ENCODE measurements around the gene RNU5D-1.
"Not testable (repeated sequence)": the region's sequence is repeated elsewhere in the genome, so short reads cannot be mapped to it uniquely, and the experiment has no call there.

The RNU5D-1 gene

DNA sequence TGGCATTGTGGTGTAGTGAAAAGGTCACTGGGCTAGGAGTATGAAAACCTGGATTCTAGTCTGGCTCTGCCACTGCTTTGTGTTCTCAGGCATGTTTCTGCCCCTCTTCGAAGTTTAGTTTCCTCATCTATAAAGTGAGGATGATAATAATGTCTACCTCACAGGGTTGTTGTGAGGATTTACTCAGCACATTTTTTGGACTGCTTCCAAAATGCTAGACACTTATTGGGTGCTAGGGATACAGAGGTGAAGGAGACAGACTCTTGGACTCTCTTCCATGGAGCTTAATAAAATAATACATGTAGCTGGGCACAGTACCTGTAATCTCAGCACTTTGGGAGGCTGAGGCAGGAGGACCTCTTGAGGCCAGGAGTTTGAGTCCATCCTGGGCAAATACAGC lies 12.2 kb upstream of the RNU5D-1 start:
- no peaks in the 10 kb centered on the region for H3K27me3 Mint-ChIP-seq
- no peaks in the 10 kb centered on the region for H3K9me3 Mint-ChIP-seq
- H3K4me1 Mint-ChIP-seq = peaks cover 18% of the 10 kb centered on the region
- no peak for ATAC-seq
- H3K36me3 Mint-ChIP-seq = no peaks in the 10 kb centered on the region
- no peak overlapping the region for H3K4me3 Mint-ChIP-seq
- no peak overlapping the region for H3K27ac Mint-ChIP-seq

DNA sequence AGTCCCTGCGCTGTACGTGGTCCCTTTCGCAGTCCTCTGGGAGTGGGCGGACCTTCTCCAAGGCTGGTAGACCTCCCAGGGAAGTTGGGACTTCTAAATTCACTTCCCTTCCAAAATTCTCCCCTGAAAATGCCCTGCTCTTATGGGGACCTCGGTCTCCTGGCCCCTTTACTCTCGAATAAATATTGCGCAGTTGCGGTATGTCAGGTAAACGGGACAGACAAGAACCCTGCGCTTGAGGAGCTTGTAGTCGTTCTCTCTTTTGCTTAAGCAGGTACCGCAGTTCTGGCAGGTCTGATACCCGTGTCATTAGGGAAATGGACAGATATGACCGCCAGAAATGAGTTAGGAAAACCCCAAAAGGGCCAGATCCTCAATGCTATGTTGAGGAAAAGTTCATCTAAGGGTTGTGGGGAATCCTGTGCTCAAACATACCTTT lies 9.2 kb upstream of the RNU5D-1 start:
- H3K27me3 Mint-ChIP-seq = no peaks in the 10 kb centered on the region
- peak overlapping the region; percentile 88 for H3K4me3 Mint-ChIP-seq
- H3K4me1 Mint-ChIP-seq = peaks cover 18% of the 10 kb centered on the region
- H3K36me3 Mint-ChIP-seq = no peaks in the 10 kb centered on the region
- H3K27ac Mint-ChIP-seq = peak overlapping the region; percentile 85
- no peaks in the 10 kb centered on the region for H3K9me3 Mint-ChIP-seq
- no peak for ATAC-seq

DNA sequence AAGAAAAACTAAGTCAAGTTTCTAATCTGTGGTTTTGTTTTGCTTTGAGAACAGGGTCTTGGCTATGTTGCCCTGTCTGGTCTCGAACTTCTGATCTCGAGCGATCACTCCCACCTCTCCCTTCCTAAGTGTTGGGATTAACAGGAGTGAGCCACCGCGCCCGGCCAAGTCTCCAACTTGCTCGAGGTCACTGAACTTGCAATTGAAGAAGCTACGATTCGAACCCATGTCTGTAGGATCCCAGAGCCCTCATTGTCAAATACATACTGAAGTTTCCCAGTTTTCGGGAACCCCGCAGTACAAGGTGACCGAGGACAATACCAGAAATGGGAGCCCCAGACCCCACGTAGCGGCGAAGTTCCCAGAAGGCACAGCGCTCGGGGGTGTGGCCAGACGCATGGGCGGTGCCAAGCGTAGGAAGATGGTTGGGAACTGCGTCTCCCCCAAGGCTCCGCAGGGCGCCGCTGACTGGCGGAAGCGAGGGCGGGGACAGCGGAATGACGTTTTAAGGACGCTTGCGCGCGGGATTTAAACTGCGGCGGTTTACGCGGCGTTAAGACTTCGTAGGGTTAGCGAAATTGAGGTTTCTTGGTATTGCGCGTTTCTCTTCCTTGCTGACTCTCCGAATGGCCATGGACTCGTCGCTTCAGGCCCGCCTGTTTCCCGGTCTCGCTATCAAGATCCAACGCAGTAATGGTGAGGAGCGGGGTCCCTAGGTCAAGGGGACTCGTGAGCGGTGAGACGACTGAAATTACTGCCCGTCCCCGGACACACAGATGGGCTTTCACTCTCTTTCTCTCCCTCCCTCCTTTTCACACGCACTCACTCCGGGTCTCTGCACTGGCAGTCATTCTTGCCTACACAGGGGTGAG lies 8.6 kb upstream of the RNU5D-1 start, which contains the start of gene KIF2C:
Gene KIF2C, plus strand, starts transcription at position 531 of the 872 bp plus-strand sequence. Its CDS starts 96 bp downstream, at position 627.
- H3K4me1 Mint-ChIP-seq = peaks cover 18% of the 10 kb centered on the region
- no peaks in the 10 kb centered on the region for H3K9me3 Mint-ChIP-seq
- ATAC-seq = peak; percentile 99
- peak within 1 kb of the TSS; percentile 88 for H3K4me3 Mint-ChIP-seq
- H3K36me3 Mint-ChIP-seq = no peaks in the 10 kb centered on the region
- peak within 1 kb of the TSS; percentile 85 for H3K27ac Mint-ChIP-seq
- H3K27me3 Mint-ChIP-seq = no peaks in the 10 kb centered on the region

DNA sequence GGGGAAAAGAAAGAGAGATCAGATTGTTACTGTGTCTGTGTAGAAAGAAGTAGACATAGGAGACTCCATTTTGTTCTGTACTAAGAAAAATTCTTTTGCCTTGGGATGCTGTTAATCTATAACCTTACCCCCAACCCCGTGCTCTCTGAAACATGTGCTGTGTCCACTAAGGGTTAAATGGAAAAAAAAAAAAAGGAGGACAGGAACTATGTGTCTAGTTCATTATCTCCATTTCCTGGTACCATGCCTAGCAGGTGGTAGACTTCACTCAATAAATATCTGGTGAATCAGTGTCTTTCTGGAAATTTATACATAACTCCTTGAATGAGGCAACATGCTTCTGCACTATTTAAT lies 8.0 kb upstream of the RNU5D-1 start:
- ATAC-seq, H3K36me3 Mint-ChIP-seq: not testable (repeated sequence)

DNA sequence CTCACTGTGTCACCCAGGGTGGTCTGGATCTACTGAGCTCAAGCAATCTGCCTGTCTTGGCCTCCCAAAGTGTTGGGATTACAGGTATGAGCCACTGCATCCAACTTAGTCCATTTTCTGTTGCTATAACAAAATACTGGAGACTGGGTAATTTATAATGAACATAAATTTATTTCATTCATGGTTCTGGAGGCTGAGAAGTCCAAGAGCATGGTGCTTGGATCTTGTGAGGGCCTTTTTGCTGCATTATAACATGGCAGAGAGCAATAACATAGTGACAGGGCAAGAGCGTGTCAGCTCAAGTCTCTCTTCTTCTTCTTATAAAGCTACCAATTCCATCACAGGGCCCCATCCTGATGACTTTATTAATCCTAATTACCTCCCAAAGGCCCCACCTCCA lies 5.0 kb upstream of the RNU5D-1 start:
- Mint-ChIP-seq H3K27ac (no peak overlapping the region), H3K4me3 (no peak overlapping the region), H3K4me1 (peaks cover 21% of the 10 kb centered on the region), H3K36me3 (no peaks in the 10 kb centered on the region), H3K27me3 (no peaks in the 10 kb centered on the region), H3K9me3 (no peaks in the 10 kb centered on the region)
- no peak for ATAC-seq

More for the DNA sequence above, 8.0 kb upstream of the RNU5D-1 start:
- Mint-ChIP-seq H3K4me1 (peaks cover 18% of the 10 kb centered on the region), H3K4me3 (peak overlapping the region; percentile 88), H3K27ac (peak overlapping the region; percentile 85)
- not testable (repeated sequence) for H3K9me3 Mint-ChIP-seq, H3K27me3 Mint-ChIP-seq

DNA sequence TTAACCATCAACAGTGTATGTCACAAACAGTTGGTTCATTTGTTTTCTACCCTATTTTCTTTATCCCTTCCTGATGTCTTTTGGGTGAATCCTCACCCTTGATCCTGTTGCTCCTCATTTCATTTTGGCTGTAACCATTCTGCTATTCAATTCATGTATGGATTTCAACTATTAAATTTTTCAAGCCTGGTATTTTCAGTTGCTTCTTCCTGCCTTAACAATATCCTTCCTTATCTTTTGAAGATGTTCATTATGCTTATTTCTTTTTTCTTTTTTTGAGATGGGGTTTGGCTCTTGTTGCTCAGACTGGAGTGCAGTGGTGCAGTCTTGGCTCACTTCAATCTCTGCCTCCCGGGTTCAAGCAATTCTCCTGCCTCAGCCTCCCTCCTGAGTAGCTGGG lies 2.8 kb upstream of the RNU5D-1 start:
- Mint-ChIP-seq H3K27me3 (no peaks in the 10 kb centered on the region), H3K36me3 (no peaks in the 10 kb centered on the region), H3K27ac (no peak overlapping the region), H3K9me3 (no peaks in the 10 kb centered on the region), H3K4me3 (no peak overlapping the region), H3K4me1 (peaks cover 12% of the 10 kb centered on the region)
- ATAC-seq = no peak

DNA sequence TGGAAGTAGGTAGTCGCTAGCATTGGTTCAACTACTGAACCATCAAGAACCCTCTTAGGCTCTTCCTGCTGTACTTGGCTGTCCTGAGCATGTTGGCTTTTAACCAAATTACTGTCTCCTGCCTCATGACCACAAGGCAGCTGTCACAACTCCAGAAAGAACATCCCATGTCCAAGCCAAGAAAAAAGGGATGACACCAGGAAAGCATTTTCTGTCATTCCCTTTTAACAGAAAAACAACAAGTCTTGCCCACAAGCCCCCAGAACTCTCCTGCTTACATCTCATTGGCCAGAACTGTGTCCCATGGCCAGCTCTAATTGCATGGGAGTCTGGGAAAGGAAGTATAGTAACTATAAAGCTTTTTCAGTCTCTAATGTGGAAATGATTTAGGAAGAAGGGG lies 2.4 kb upstream of the RNU5D-1 start:
- H3K27me3 Mint-ChIP-seq = no peaks in the 10 kb centered on the region
- no peaks in the 10 kb centered on the region for H3K9me3 Mint-ChIP-seq
- no peak for ATAC-seq
- no peak overlapping the region for H3K4me3 Mint-ChIP-seq
- peaks cover 13% of the 10 kb centered on the region for H3K4me1 Mint-ChIP-seq
- no peak overlapping the region for H3K27ac Mint-ChIP-seq
- no peaks in the 10 kb centered on the region for H3K36me3 Mint-ChIP-seq

DNA sequence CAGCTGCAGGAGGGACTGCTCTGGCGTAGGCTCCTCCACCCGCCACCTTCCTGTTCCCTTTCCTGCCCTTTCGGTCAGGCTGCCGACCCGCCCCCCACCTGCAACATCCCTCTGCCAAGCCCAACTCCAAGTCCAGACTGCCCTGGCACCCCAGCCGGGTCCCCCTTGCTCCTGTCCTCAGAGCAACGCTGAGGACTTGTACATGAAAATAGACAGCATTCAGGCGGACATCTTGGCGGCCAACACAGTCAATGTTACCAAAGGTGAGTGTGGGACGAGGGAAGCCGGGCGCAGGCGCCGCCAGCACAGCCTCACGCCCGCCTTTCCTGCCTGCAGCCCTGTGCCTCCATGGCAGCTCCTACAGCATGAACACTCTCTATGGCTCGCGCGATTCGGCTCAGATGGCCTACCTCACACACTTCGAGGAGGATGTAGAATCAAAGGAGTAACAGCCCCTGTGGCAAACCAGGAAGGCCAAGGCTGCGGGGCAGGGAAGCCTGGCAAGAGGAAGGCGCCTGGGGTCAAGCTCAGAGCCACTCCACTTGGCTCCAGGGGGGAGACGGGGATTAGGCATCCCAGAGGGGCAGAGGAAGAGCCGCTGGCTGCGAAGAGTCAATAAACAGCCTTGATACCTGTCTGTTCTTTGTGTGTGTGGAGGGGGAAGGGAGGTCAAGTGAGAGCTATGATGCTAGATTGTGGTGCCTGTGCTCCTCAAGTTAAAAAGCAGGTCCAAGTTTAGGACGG lies 5.8 kb downstream of the RNU5D-1 start:
- H3K27me3 Mint-ChIP-seq = no peaks in the 10 kb centered on the region
- peaks cover 62% of the 10 kb centered on the region for H3K4me1 Mint-ChIP-seq
- H3K36me3 Mint-ChIP-seq = no peaks in the 10 kb centered on the region
- no peaks in the 10 kb centered on the region for H3K9me3 Mint-ChIP-seq
- peak overlapping the region; percentile 55 for H3K27ac Mint-ChIP-seq
- no peak overlapping the region for H3K4me3 Mint-ChIP-seq
- no peak for ATAC-seq

DNA sequence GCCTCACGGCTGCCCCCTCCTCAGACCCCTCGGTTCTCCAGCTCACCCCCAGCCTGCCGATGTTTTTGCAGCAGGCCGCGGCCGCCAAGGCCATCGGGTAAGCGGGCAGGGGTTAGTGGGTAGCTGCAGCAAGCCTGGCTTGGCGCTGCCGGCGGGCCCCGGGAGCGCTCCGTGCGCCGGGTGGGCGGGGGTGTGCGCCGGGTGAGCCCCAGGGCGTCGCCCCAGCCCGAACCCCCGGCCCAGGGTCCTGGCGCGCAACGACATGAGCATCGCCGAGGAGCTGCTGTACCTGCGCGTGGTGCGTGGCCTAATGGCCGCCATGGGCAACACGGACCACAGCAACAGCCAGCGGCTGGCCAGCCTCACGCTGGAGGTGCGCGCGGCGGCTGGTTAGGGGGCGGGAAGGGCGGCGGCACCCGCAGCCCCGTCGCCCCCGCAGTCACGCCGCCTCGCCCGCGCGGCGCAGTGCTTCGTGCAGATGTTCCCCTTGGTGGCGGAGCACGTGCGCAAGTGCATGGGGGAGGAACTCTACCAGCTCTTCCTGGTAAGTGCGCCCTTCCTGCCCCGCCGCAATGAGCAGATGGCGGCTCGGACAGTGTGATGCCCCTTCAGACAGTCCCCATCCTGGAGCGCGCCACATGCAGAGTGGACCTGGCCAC lies 6.5 kb downstream of the RNU5D-1 start:
- no peak overlapping the region for H3K4me3 Mint-ChIP-seq
- H3K4me1 Mint-ChIP-seq = peaks cover 68% of the 10 kb centered on the region
- peak overlapping the region; percentile 97 for H3K27ac Mint-ChIP-seq
- no peaks in the 10 kb centered on the region for H3K9me3 Mint-ChIP-seq
- no peak for ATAC-seq
- no peaks in the 10 kb centered on the region for H3K27me3 Mint-ChIP-seq
- no peaks in the 10 kb centered on the region for H3K36me3 Mint-ChIP-seq

DNA sequence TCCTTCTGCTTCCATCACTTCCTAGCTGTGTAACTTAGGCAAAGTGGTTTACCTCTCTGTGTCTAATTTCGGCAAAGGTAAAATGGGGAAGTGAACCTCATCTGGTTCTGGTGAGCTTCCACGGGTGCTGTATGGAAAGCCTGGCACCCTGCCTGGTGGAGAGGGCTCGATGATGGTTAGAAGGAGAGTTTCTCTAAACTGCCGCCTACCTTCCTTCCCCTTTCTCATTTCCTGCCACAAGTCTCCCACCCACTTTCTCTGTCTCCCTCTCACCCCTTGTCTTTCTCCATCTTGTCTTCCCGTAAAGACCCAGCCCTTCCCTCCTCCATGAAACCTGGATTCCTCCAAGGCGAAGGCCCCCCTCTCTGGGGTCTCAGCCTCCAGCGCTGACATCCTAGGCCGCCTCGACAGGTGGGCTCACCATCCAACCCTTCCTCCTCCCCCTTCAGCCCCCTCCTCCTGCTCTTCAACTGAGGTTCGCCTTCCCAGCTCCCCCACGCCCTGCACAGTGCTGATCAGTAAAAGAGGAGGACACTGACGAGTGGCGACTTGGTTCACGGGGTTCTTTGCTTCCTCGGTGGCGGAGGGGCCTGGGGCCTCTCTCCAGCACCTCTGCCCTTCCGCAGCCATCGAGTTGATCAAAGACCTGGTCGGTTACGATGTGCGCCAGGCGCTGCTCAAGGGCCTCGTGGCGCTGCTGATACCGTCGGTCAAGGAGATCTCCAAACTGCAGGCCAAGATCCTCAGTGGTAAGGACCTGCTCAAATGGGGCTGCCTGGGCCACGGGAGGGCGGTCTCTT lies 7.3 kb downstream of the RNU5D-1 start:
- Mint-ChIP-seq H3K9me3 (no peaks in the 10 kb centered on the region), H3K36me3 (no peaks in the 10 kb centered on the region), H3K4me3 (peak overlapping the region; percentile 71), H3K27me3 (no peaks in the 10 kb centered on the region), H3K4me1 (peaks cover 67% of the 10 kb centered on the region), H3K27ac (peak overlapping the region; percentile 97)
- peak; percentile 53 for ATAC-seq

DNA sequence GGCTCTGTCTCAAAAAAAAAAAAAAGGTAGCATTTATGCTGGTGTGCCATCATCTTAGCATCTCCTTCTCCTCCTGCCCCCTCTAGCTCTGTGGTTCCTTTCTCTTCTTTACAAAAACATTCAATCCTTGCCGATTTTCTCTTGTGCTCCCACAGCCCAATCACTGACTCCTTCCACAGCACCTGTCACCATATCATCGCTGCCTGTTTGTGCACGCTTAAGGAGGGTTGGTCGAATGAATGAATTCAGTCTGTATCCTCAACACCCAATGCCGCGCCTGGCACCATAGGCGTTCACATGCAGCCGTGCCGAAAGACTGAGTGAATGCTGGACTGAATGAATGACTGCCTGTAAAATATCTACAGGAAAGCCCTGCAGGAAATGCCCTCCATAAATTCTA lies 7.9 kb downstream of the RNU5D-1 start:
- H3K27me3 Mint-ChIP-seq = no peaks in the 10 kb centered on the region
- no peak for ATAC-seq
- H3K9me3 Mint-ChIP-seq = no peaks in the 10 kb centered on the region
- H3K36me3 Mint-ChIP-seq = no peaks in the 10 kb centered on the region
- H3K27ac Mint-ChIP-seq = peak overlapping the region; percentile 97
- H3K4me3 Mint-ChIP-seq = peak overlapping the region; percentile 71
- peaks cover 68% of the 10 kb centered on the region for H3K4me1 Mint-ChIP-seq

DNA sequence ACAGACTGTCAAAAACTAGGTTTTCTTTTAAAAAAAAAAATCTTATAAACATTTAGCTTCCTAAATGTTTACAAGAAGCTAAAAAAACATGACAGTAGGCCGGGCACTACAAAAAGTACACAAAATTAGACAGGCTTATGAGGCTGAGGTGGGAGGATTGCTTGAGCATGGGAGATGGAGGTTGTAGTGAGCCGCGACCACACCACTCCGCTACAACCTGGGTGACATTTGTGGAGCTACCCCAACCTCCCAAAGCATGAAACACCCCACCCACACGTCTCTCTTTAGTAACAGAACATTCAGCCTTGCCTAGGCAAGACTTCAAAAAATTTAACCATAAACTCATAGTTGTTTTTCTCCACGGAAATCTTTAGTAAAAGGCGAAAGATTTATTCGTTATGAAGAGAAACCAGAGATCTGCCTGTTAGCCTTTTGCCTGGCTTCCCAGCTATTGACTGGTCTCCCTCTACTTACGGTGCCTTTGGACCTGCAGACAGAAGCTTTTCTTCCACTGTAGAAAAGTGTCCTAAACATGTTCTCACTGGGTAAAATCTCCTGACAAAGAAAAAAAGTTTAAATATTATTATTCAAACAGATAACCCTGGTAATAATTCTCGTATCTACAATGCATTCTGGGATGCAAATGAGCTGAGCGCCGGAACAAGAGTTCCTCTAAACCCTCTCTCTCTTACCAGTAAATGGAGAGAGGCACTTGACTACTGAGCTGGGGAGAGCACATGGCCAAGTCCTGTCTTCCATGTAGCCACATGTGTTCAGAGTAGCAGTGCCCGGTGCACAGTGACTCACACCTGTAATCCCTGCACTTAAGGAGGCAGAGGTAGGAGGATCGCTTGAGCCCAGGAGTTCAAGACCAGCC lies 9.2 kb downstream of the RNU5D-1 start:
- Mint-ChIP-seq H3K9me3 (no peaks in the 10 kb centered on the region), H3K36me3 (no peaks in the 10 kb centered on the region), H3K27ac (peak overlapping the region; percentile 97), H3K27me3 (no peaks in the 10 kb centered on the region), H3K4me3 (peak overlapping the region; percentile 32), H3K4me1 (peaks cover 72% of the 10 kb centered on the region)
- ATAC-seq = peak; percentile 92

DNA sequence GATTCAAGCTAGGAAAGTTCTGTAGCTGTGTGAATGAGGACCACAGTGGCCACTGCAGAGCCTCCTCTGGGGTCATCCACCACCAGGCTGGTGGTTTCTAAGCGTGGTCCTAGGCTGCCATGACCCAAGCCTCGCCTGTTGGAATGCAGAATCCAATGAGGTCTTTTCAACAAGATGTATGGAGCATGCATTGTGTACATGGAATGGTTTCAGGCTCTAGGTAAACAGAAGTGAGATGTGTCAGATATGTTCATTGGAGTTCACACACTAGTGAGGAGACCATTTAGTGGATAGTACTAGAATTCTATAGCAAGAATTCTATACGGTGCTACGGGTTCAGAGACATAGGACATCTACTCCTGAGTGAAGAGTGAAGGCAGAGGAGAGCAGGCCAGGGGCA lies 10.7 kb downstream of the RNU5D-1 start:
- Mint-ChIP-seq H3K4me1 (peaks cover 81% of the 10 kb centered on the region), H3K27ac (peak overlapping the region; percentile 97), H3K27me3 (no peaks in the 10 kb centered on the region), H3K9me3 (no peaks in the 10 kb centered on the region), H3K36me3 (no peaks in the 10 kb centered on the region), H3K4me3 (no peak overlapping the region)
- no peak for ATAC-seq

DNA sequence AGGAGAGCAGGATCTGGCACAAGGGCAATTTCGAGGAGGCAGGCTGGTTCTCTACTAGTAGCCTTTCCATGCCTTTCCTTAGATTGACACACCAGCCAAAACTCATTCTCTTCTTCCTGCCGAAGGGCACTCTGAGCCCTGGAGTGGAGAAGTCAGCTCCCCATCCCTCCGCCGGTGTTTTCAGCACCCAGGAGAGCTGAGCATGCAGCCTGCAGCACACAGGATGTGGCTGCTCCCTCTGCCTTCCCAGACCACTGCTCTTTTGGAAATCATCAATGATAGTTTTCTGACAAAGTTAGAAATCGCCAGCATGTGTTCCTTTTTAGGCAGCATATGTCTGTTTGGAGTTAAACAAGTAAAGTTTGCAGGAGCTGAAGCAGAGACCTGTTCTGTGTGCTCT lies 11.7 kb downstream of the RNU5D-1 start:
- Mint-ChIP-seq H3K4me1 (peaks cover 82% of the 10 kb centered on the region), H3K27me3 (no peaks in the 10 kb centered on the region)

More for the DNA sequence above, 11.7 kb downstream of the RNU5D-1 start:
- Mint-ChIP-seq H3K4me3 (no peak overlapping the region), H3K9me3 (no peaks in the 10 kb centered on the region), H3K36me3 (no peaks in the 10 kb centered on the region), H3K27ac (peak overlapping the region; percentile 52)
- no peak for ATAC-seq

All from stimulated activated memory B cell treated with anti-CD40 and anti-IgM and Interleukin-4, amounts not matched to agents 10 μg/mL and 1 μg/mL and 100 μg/mL, for 72 hours (primary cell).